Activated CD8-positive, alpha-beta memory T cell treated with anti-CD3 and anti-CD28 coated beads, Interleukin-2, amount 50 U/mL, for 4 hours (primary cell): Measurements from ENCODE around the gene RSF1.
"Not testable (repeated sequence)": the region's sequence is repeated elsewhere in the genome, so short reads cannot be mapped to it uniquely, and the experiment has no call there.

Experiments
- DNase-seq: peaks from one replicate; pipeline ENCODE4 v3.0.0-alpha.2; 2020

Gene RSF1

DNA sequence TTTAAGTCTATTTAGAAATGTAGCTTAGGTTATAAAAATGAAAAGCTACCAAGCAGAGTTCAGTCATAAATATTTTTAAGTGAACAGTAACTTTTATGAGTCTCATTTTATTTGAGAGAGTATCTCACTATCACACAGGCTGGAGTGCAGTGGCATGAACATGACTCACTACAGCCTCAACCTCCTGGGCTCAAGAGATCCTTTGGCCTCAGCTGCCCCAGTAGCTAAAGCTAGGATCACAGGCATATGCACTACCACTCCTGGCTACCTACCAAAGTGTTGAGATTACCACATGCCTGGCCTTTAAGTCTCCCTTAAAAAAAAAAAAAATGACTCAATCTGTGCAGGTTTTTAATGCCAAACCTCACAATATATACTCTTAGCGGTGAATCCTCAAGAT is 148.3 kb downstream of the RSF1 start:
- no peak for DNase-seq

DNA sequence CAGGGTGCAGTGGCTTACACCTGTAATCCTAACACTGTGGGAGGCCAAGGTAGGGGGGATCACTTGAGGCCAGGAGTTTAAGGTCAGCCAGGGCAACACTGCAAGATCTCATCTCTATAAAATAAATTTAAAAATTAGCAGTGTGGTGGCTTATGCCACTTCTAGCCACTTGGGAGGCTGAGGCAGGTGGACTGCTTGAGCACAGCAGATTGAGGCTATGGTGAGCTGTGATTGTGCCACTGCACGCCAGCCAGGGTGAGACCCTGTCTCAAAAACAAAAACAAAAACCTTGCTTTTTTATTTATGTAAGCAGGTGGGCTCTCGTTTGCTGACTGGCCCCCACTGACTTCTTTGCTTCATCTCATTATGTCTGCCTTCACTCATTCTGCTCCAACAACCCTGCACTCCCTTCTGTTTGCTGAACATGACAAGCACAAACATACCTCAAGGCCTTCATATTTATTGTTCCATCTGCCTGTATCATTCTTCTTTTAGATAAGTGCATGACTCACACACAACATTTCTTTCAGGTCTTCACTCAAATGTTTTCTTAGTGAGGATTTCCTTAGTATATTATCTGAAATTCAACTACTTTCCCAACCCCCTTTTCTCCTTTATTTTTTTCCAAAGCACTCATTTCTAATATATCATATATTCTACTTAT is 150.5 kb downstream of the RSF1 start:
- no peak for DNase-seq

- no peak for DNase-seq
These were observed 151.8 kb downstream of the RSF1 start for GRCh38 chr11:77668760-77669159.

- no peak for DNase-seq
These were observed 155.1 kb downstream of the RSF1 start for GRCh38 chr11:77665240-77665965.

GRCh38 chr11:77661670-77662069 is 158.9 kb downstream of the RSF1 start:
- no peak for DNase-seq

DNA sequence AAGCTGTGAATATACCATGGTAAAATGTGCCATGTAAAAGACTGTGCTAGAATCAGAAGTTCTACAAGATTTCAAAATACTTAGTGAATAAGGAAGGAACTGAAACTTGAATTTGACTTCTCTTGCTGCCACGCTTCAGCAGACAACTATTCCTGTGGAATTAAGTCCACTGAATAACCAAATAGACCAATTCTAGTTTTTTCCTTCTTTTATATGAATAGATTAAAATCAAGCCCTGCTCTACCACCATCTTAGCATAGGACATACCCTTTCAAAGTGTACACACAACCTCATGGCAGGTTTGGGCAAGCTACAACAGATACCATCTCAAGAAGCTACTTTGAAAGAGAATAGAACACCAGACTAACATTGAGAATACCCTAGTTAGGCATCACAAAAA is 159.6 kb downstream of the RSF1 start:
- no peak for DNase-seq

DNA sequence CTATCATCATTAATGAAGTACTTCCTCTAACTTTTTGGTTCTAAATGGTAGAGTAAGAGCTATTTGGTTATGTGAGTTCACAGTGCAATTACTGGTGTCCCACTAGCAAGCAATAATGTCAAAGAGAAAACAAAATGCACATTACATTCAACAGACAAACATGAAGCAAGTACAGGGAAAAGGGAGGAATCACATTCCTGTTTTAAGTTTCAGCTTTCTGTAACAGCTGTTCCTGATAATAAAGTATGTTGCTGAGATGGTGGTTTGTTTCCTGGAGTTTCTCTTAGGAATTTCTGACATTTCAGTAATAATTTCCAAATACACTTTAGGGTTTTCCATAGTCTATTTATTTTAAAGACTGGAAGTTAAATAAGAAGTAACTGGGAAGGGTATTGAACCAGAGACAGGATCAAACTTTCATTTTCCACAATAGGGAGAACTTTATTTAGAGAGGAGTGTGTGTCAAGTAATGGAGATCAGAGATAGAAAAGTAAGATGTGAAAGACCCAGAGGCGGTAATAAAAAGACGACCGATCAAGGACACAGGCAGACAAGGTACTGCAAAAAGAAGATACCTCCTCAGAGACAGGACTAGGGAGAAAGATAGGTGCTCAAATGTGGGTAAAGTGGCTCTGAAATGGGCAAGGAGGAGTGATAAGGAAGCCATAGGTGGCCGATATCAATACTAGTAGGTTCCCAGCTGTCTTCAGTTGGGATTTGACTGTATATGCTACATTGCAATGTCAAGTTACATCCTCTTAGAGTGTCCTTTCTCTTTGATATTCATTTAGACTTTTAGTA is 162.1 kb downstream of the RSF1 start:
- DNase-seq, result no peak

GRCh38 chr11:77656362-77656761 is 164.2 kb downstream of the RSF1 start:
- DNase-seq, result no peak

DNA sequence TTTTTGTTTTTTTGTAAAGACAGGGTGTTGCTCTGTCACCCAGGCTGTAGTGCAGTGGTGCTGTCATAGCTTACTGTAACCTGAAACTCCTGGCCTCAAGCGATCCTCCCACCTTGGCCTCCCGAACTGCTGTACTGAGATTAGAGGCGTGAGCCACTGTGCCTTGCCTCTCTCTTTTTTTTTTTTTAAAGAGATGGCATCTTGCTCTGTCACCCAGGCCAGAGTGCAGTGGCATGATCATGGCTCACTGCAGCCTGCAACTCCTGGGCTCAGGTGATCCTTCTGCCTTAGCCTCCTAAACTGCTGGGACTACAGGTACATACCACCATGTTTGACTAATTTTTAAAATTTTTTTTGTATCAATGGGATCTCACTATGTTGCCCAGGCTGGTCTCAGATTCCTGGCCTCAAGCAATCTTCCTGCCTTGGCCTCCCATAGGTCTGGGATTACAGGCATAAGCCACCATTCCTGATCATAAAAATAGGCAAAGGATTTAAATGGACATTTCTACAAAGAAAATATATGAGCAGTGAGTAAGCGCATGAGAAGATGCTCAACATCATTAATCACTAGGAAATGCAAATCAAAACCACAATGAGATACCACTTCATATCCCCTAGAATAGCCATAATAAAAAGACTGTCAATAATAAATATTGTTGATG is 165.6 kb downstream of the RSF1 start:
- no peak for DNase-seq

- no peak for DNase-seq
These were observed 170.4 kb downstream of the RSF1 start for GRCh38 chr11:77650123-77650522.

GRCh38 chr11:77647654-77648305 is 172.7 kb downstream of the RSF1 start:
- DNase-seq, result no peak

GRCh38 chr11:77644887-77645286 is 175.6 kb downstream of the RSF1 start:
- no peak for DNase-seq

DNA sequence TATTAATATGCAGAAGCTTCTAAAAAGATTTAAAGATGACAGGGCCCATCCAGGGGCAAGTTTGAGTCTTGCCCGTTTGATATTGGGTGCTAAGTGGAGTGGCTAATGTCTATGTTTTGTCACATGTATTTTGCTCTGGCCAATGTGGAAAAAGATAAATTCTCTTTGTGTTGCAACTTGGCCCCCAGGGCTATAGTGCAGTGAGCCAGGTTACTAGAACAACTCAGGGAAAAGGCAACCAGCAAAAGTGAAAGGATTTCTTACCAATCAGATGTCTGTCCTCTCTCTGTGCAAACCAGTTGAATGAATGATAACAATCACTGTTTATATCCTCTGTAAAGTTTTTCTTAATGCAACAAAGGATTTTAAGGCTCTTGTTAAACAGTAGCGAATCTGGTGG is 178.3 kb downstream of the RSF1 start:
- no peak for DNase-seq

- peak; percentile 74 for DNase-seq
These were observed 183.0 kb downstream of the RSF1 start, which contains the start of gene CLNS1A for GRCh38 chr11:77637345-77638165. Gene CLNS1A, minus strand, starts transcription at chr11:77637794. Its CDS starts 80 bp downstream, at chr11:77637714.

DNA sequence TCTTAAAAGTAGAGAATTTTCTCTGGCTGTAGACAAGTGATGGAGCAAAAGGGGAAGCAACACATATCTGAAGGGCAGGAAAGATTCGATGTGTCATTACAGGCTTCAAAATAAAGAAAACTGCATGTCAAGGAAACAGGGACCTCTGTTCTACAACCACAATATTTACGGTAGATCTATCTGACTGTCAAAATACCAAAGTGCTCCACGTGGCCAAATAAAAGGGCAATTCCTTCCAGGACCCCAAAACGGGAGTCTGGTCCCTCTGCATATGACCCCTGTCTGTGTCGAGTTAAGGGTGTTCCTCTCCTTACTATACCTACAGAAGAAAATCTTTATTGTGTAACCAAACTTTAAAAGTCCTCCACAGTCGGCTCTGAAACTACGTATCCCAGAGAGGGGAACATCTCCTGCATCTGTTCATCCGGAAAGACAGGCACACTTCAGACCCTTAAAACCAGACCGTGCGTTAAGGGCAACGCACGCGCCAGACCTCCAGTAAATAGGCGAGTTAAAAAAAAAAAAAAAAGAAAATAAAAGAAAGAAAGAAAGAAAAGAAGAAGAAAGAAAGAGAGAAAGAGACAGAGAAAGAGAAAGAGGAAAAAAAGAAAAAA is 183.7 kb downstream of the RSF1 start:
- no peak for DNase-seq

- not testable (repeated sequence) for DNase-seq
These were observed 186.6 kb downstream of the RSF1 start for GRCh38 chr11:77633926-77634325.

DNA sequence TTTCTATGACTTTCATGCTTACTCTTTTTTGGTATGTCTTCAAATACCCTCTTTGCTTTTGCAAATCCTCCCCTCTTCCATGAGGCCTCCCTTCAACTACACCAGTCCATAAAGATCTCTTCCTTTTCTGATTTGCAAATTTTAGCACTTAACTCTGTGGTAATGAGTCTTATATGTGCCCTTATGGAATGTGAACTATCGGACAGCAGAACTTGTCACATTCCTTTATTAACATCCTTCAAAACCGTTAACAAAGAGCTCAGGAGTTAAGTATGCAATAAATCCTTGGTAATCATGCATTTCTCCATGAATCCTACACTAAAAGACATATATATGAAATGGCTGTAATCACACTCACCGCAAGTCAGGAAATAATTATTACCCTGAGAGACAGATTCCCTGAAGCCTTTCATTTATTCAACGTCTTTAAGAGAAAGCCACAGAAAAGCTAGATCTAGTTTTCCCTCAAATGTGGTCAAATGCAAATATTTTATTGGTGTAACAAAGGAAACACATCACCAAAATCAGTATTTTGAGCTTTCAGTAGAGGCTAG is 190.3 kb downstream of the RSF1 start:
- DNase-seq, result no peak

DNA sequence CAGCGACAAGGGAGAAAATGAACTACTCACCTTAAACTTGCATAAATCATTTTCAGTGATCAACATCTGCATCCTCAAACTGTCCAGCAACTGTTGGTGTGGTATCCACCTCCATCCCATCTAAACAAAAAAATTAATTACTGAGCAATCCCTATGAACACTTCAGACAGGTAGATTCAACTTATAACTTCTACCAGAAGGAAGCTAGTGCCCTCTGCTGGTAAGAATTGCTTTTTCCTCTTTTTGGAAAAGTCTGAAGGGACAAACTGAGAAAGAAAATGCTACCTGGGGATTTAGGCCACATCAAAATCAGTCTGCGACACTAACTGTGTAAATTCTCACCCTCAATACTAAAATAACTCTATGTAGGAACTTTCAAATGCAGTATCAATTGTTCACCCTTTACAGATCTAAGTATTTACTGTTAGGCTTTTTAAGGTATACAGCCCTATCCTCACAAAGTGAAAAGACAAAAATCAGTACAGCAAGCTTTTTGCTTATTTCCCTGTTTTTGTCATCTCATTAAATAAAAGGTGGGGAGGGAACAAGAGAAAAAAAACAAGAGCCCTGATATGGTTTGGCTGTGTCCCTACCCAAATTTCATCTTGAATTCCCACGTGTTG is 200.8 kb downstream of the RSF1 start:
- no peak for DNase-seq

DNA sequence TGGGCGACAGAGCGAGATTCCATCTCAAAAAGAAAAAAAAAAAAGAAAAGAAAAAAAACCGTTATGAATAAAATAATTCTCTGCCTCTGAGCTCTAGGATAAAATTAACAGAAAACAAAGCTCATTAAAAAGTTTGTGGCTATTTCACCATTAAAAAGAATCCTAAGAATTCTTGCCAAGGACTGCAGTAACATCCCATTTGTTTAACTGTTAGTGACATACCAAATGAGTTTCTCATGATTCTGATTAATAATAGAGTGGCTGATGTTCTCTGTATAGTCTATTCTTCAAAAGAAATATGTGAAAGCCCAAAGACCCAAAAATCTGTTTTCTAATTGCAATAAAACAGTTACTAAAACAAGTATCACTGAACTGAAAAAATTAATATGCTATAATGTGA is 202.6 kb downstream of the RSF1 start:
- DNase-seq, result no peak

GRCh38 chr11:77611921-77612320 is 208.6 kb downstream of the RSF1 start:
- DNase-seq, result no peak
